HG03280 (cell line): ENCODE results near the gene OCA2.
"Not testable (repeated sequence)": the region's sequence is repeated elsewhere in the genome, so short reads cannot be mapped to it uniquely, and the experiment has no call there.

Source experiments
- ATAC-seq: cut with Tn5 transposase; IDR thresholded peaks from one replicate; pipeline ENCODE4 v1.9.1; 2021; ENCODE audit warnings: mild to moderate bottlenecking, moderate library complexity; ENCODE audit not compliant: unreplicated experiment

The OCA2 gene

DNA sequence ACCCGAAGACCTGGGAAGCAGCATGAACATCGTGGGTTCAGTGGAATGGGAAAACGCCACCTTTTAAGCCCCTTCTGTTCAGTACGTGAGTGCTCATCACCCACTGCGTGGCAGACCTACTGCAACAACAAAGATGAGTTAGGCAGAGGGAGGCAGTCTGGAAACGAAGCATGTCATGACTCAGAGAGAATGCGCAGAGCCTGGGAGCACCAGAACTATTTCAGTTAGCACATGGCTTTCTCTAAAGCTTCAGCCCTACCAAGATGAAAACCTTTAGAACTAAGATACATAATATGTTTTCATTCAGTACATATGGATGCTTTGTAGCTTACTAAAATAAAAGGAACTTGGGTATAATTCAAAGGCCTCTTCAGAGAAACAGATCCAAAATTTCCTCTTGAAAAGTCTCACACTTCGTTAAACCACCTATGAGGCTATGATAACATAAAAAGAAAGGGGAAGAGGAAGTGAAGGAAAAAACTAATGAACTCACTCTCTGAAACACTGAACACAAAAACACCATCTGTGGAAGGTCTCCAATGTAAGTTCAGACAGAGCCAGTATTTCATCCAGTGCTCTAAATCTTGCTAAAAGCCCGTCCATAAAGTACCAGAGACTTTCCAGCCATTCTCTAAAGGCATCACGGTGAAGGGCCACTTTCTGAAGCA is 140.1 kb downstream of the OCA2 start:
- ATAC-seq = no peak

GRCh38 chr15:27956285-27956684 is 142.8 kb downstream of the OCA2 start:
- ATAC-seq = no peak

GRCh38 chr15:27955087-27955486 is 144.0 kb downstream of the OCA2 start:
- no peak for ATAC-seq

- not testable (repeated sequence) for ATAC-seq
Observed at GRCh38 chr15:27952593-27952992, 146.5 kb downstream of the OCA2 start.

GRCh38 chr15:27951191-27951890 is 147.8 kb downstream of the OCA2 start:
- no peak for ATAC-seq

- ATAC-seq = no peak
Observed at GRCh38 chr15:27949089-27949488, 150.0 kb downstream of the OCA2 start.

- no peak for ATAC-seq
Observed at GRCh38 chr15:27939246-27939645, 159.9 kb downstream of the OCA2 start.

GRCh38 chr15:27937851-27938250 is 161.3 kb downstream of the OCA2 start:
- ATAC-seq = no peak

DNA sequence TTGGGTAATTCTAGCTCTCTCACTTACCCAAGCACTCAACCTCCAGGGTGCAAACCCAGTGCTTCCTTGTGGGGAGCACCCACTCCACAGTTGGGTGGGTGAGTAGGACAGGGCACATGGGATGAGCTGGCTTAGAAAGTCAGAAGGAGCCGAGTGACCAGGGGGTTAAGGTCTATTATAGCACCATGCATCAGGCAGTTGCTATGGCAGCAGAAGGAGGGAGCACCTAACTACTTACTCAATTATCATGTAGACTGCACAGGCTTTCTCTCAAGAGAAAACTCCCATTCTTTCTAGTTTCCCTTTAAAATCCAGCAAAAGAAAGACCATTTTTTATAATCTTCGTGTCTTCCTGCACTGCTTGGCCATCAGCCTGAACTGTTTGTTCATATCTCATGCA is 163.0 kb downstream of the OCA2 start:
- no peak for ATAC-seq

DNA sequence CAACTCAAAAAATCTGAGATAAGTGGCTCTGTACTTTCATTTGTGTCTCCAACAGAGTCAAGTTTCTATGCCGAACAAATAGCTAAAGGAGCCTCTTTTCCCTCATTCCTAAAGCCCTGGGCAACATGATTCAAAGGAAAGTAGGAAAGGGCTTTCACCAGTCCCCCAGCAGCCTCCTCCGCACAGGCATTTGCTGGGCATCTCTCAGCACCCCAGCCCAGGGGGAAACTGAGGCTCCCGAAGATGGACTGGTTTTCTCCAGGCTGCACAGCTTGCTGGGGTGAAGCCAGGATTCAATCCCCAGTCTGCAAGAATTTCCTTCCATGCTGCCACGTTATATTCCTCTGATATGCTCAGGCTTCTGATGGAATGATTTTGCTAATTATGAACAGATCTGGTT is 163.8 kb downstream of the OCA2 start:
- no peak for ATAC-seq

- ATAC-seq = no peak
Observed at GRCh38 chr15:27934782-27935181, 164.3 kb downstream of the OCA2 start.

- no peak for ATAC-seq
Observed at GRCh38 chr15:27933562-27933961, 165.6 kb downstream of the OCA2 start.

- no peak for ATAC-seq
Observed at GRCh38 chr15:27932600-27932999, 166.5 kb downstream of the OCA2 start.

DNA sequence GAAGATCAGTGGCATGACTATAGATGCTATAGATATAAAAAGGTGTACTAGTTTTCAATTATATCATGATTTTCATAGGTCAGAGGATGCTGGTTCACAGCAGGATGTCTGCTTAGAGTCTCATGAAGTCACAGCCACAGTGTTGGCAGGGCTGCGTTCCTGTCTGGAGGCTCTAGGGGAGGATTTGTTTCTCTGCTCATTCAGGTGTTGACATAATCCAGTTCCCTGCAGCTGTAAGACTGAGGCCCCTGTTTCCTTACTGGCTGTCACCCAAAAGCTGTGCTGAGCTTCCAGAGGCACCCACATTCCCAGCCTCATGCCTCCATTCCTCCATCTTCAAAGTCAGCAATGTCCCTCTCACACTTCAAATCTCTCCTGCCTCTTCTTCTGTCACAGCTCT is 170.7 kb downstream of the OCA2 start:
- no peak for ATAC-seq

GRCh38 chr15:27912283-27912682 is 186.8 kb downstream of the OCA2 start:
- no peak for ATAC-seq

- no peak for ATAC-seq
Observed at GRCh38 chr15:27906802-27907201, 192.3 kb downstream of the OCA2 start.

GRCh38 chr15:27903405-27903804 is 195.7 kb downstream of the OCA2 start:
- no peak for ATAC-seq

- ATAC-seq = no peak
Observed at GRCh38 chr15:27902680-27903385, 196.3 kb downstream of the OCA2 start.

GRCh38 chr15:27899583-27900285 is 199.4 kb downstream of the OCA2 start:
- ATAC-seq = no peak

- no peak for ATAC-seq
Observed at GRCh38 chr15:27897481-27897880, 201.6 kb downstream of the OCA2 start.

GRCh38 chr15:27894645-27895044 is 204.5 kb downstream of the OCA2 start:
- ATAC-seq = no peak
